OCI-LY7 (cell line): ENCODE measurements around the gene BSDC1. TPM values are rescaled to one million over a fixed set of nuclear protein-coding genes. Genes with fewer than 3 reads are reported as not detected.

Experiments
- BruUV-seq: library from RNA; stranded (reverse); fragments of 400-500 nt; replicated peaks from 2 replicates; lab custom pipeline; 2021; lab: Mats Ljungman, UMichigan
- CTCF ChIA-PET: fragments of 300-600 bp; sonication (Branson Sonifier 250); formaldehyde crosslinking; loops from one replicate; lab custom pipeline; 2022; ENCODE audit warnings: antibody characterized with exemption; ENCODE audit not compliant: unreplicated experiment; lab: Charles Lee
- POLR2A ChIA-PET: fragments of 300-600 bp; sonication (Branson Sonifier 250); formaldehyde crosslinking; loops from one replicate; lab custom pipeline; 2022; ENCODE audit warnings: antibody characterized with exemption; lab: Charles Lee
- DNase-seq: peaks from one replicate; pipeline ENCODE4 v3.0.0-alpha.2; 2015; ENCODE audit warnings: low spot score
- H2AFZ ChIP-seq: fragments of 200-600 bp; sonication (generic), shearing (Covaris generic); 2 replicates; pipeline ENCODE4 v1.6.1; 2014; ENCODE audit warnings: mild to moderate bottlenecking, antibody characterized with exemption, low read length, moderate library complexity
- H3K27ac ChIP-seq: fragments of 200-600 bp; sonication (generic); 2 replicates; pipeline ENCODE4 v1.5.1; 2014; ENCODE audit warnings: mixed run types, low read depth, mild to moderate bottlenecking, moderate library complexity, low read length, inconsistent platforms; ENCODE audit not compliant: poor library complexity, severe bottlenecking
- H3K36me3 ChIP-seq: fragments of 200-600 bp; sonication (generic); 2 replicates; pipeline ENCODE4 v1.6.1; 2014; ENCODE audit warnings: mild to moderate bottlenecking, antibody characterized with exemption, low read length, moderate library complexity, mixed read lengths; ENCODE audit not compliant: insufficient read depth
- H3K4me1 ChIP-seq: fragments of 200-600 bp; sonication (generic); 2 replicates; pipeline ENCODE4 v1.5.1; 2014; ENCODE audit warnings: mild to moderate bottlenecking, low read length; ENCODE audit not compliant: insufficient read depth, poor library complexity, severe bottlenecking
- H3K4me2 ChIP-seq: fragments of 200-600 bp; sonication (generic); 2 replicates; pipeline ENCODE4 v1.6.1; 2014; ENCODE audit warnings: mild to moderate bottlenecking, low read length
- H3K4me3 ChIP-seq: fragments of 200-600 bp; sonication (generic); 2 replicates; pipeline ENCODE4 v1.5.1; 2014; ENCODE audit warnings: mild to moderate bottlenecking, low read depth, low read length; ENCODE audit not compliant: poor library complexity, severe bottlenecking
- H3K79me2 ChIP-seq: fragments of 200-600 bp; sonication (generic); 2 replicates; pipeline ENCODE4 v1.6.1; 2016; ENCODE audit warnings: low read depth, mild to moderate bottlenecking, low read length, moderate library complexity, mixed read lengths; ENCODE audit not compliant: insufficient read depth
- H3K9me2 ChIP-seq: fragments of 200-600 bp; sonication (generic); 2 replicates; pipeline ENCODE4 v1.6.1; 2016; ENCODE audit warnings: mild to moderate bottlenecking, low read length, mixed read lengths; ENCODE audit not compliant: insufficient read depth
- H3K9me3 ChIP-seq: fragments of 200-600 bp; sonication (generic); 2 replicates; pipeline ENCODE4 v1.6.1; 2014; ENCODE audit warnings: mild to moderate bottlenecking, mixed run types, low read length, mixed read lengths
- H4K20me1 ChIP-seq: fragments of 200-600 bp; sonication (generic); 2 replicates; pipeline ENCODE4 v1.6.1; 2014; ENCODE audit warnings: mild to moderate bottlenecking, antibody characterized with exemption, low read length, moderate library complexity, mixed read lengths; ENCODE audit not compliant: insufficient read depth
- EZH2phosphoT487 ChIP-seq: fragments of 200-600 bp; sonication (generic); IDR thresholded peaks from 2 replicates; pipeline ENCODE4 v1.6.1; 2018; ENCODE audit warnings: low read depth, borderline replicate concordance, mild to moderate bottlenecking, mixed run types, antibody characterized with exemption, low read length, moderate library complexity, mixed read lengths
- intact Hi-C: fragments of 100-400 bp; cut with micrococcal nuclease; formaldehyde crosslinking; loops from one replicate; pipeline ENCODE4 v1.10.0; 2022; ENCODE audit not compliant: unreplicated experiment
- total RNA-seq, 2 experiments: library from RNA; depleted of rRNA in 1 of 2; stranded (reverse); fragments of >200 nt in 1 of 2; shearing (Covaris generic) in 1 of 2; gene quantifications; 2 replicates each; pipeline ENCODE4 v1.2.3, GENCODE V29; 2014 to 2022
- TF ChIP-seq, protein P1 (sequence below): fragments of 200-600 bp; sonication (generic); conservative IDR thresholded peaks from 2 replicates; pipeline ENCODE4 v1.5.1; 2014; ENCODE audit warnings: mild to moderate bottlenecking, antibody characterized with exemption, low read length, moderate library complexity, mixed read lengths

The BSDC1 gene
- total RNA-seq, 2 experiments from 2014 or later = 29.6 to 41.8 TPM

DNA sequence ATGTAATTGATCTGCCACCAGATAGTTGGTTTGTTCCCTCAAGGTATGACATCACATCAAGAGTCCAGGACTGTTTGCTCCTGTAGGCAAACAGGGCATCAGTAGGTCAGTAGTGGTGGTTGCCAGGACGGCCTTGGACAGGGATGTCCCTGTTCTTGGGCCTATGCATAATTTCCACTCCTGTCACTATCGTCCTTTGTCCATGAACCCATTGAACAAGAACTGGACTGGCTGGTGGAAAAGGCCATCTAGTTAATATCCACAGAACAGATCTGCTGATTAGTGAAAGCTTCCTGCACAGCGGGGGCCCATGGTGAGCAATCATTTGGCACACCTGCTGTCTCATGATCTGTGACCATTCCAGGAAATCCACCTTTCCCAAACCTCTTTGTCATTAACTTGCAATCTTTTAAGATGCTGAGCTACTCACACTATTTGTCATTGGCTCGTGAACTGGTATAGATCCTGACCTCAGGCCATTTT, 12.4 kb upstream of the BSDC1 start:
- no TSS peak for BruUV-seq
- H3K4me3 ChIP-seq = no peak overlapping the region
- no peak for DNase-seq
- H3K36me3 ChIP-seq = no peaks in the 10 kb centered on the region
- no peak overlapping the region for H3K27ac ChIP-seq
- no peak overlapping the region for H2AFZ ChIP-seq
- H3K9me3 ChIP-seq = no peaks in the 10 kb centered on the region
- H3K4me1 ChIP-seq = no peaks in the 10 kb centered on the region
- no peak overlapping the region for H3K4me2 ChIP-seq
- ChIA-PET POLR2A (interaction anchor here (0.6 kb wide), 1 partner anchor 435 kb away, joined by 6 read pairs; no protein-coding TSS in a partner anchor), CTCF (no interaction called here)
- H3K9me2 ChIP-seq = no peaks in the 10 kb centered on the region
- no peak for TF ChIP-seq EZH2phosphoT487
- TF ChIP-seq, protein P1, sequence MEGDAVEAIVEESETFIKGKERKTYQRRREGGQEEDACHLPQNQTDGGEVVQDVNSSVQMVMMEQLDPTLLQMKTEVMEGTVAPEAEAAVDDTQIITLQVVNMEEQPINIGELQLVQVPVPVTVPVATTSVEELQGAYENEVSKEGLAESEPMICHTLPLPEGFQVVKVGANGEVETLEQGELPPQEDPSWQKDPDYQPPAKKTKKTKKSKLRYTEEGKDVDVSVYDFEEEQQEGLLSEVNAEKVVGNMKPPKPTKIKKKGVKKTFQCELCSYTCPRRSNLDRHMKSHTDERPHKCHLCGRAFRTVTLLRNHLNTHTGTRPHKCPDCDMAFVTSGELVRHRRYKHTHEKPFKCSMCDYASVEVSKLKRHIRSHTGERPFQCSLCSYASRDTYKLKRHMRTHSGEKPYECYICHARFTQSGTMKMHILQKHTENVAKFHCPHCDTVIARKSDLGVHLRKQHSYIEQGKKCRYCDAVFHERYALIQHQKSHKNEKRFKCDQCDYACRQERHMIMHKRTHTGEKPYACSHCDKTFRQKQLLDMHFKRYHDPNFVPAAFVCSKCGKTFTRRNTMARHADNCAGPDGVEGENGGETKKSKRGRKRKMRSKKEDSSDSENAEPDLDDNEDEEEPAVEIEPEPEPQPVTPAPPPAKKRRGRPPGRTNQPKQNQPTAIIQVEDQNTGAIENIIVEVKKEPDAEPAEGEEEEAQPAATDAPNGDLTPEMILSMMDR = no peak
- H3K79me2 ChIP-seq = no peaks in the 10 kb centered on the region
- H4K20me1 ChIP-seq = no peaks in the 10 kb centered on the region
- intact Hi-C loops = no loop called here

DNA sequence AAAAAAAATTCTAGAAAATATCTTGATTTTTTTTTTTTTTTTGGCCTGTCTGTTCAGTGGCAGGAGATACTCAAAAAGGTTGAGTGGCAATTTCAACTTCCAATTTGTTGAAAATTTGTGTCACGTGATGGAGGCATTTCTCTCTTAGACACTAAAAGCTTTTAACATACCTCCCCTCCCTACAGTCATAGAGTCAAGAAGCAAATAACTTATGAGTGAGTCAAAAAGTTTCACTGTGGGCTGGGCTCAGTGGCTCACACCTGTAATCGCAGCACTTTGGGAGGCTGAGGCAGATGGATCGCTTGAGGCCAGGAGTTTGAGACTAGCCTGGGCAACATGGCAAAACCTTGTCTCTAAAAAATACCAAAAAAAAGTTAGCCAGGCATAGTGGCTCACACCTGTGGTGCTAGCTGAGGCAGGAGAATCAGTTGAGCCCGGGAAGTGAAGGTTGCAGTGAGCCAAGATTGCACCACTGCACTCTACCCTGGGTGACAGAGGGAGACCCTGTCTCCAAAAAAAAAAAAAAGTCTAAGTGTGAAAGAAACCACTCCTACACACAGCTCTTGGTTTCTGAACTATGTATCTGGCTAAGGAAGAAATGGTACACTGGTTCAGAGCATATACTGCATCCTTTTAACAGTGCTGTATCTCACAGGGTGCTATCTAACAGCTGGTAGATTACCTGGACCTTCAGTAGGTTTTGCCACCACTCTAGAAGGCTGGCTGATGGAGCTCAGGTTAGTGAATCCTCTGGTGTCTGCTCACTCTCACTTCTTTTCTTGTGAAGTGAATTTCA, 11.6 kb upstream of the BSDC1 start:
- H3K36me3 ChIP-seq = no peaks in the 10 kb centered on the region
- H3K9me2 ChIP-seq = no peaks in the 10 kb centered on the region
- H3K4me1 ChIP-seq = no peaks in the 10 kb centered on the region
- H3K4me3 ChIP-seq = no peak overlapping the region
- intact Hi-C loops = no loop called here
- no peaks in the 10 kb centered on the region for H3K79me2 ChIP-seq
- POLR2A ChIA-PET = interaction anchor here (0.7 kb wide), 1 partner anchor 42 kb away, joined by 3 read pairs; no protein-coding TSS in a partner anchor
- no peak overlapping the region for H3K4me2 ChIP-seq
- CTCF ChIA-PET = no interaction called here
- BruUV-seq = no TSS peak
- H3K9me3 ChIP-seq = no peaks in the 10 kb centered on the region
- TF ChIP-seq, protein P1 = no peak
- no peak for TF ChIP-seq EZH2phosphoT487
- H4K20me1 ChIP-seq = no peaks in the 10 kb centered on the region
- no peak for DNase-seq
- no peak overlapping the region for H3K27ac ChIP-seq
- H2AFZ ChIP-seq = no peak overlapping the region

DNA sequence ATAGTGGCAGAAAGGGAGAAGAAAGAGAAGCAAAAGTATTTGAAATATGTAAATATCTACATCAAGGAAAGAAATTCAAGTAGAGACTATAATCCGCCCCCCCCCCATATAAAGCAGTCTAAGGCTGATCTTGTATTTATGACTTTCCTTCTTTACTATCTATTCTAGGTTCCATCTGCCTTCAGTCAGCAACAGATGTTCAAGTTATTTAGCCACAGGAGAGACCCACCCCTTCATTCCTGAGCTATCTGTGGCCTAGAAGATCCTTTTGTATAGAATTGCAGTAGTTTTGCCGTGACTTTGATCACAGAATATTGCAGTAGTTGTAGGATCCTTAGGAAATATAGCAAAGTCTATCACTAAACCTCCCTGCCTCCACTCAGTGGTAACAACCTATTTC, 10.7 kb upstream of the BSDC1 start:
- H3K9me2 ChIP-seq = no peaks in the 10 kb centered on the region
- H3K36me3 ChIP-seq = no peaks in the 10 kb centered on the region
- H4K20me1 ChIP-seq = no peaks in the 10 kb centered on the region
- no peak for TF ChIP-seq EZH2phosphoT487
- TF ChIP-seq, protein P1 = no peak
- no TSS peak for BruUV-seq
- no peaks in the 10 kb centered on the region for H3K9me3 ChIP-seq
- no peak overlapping the region for H3K27ac ChIP-seq
- no peaks in the 10 kb centered on the region for H3K79me2 ChIP-seq
- no peaks in the 10 kb centered on the region for H3K4me1 ChIP-seq
- ChIA-PET CTCF (no interaction called here), POLR2A (interaction anchor here (0.7 kb wide), 1 partner anchor 43 kb away, joined by 3 read pairs; no protein-coding TSS in a partner anchor)
- no peak overlapping the region for H3K4me2 ChIP-seq
- DNase-seq = no peak
- no peak overlapping the region for H2AFZ ChIP-seq
- H3K4me3 ChIP-seq = no peak overlapping the region
- intact Hi-C loops = no loop called here
